Colon (tissue), 2 donors: ENCODE results near the gene DEK.
A peak's percentile ranks its signal among the peaks of the same experiment; 100 is the strongest.
"Not testable (repeated sequence)": the region's sequence is repeated elsewhere in the genome, so short reads cannot be mapped to it uniquely, and the experiment has no call there.

Experiments
- FAIRE-seq: peaks from 2 replicates; lab custom pipeline; 2012; peaks lifted over from hg19 to GRCh38; lab: Jason Lieb, UNC
- donor health status: control.
- donor health status: control.

The DEK gene

GRCh38 chr6:18204691-18205090, 59.6 kb downstream of the DEK start:
- no peak for FAIRE-seq

GRCh38 chr6:18203786-18204185, 60.5 kb downstream of the DEK start:
- FAIRE-seq = no peak

- FAIRE-seq = no peak
Measured at GRCh38 chr6:18192026-18192425, 72.3 kb downstream of the DEK start.

- FAIRE-seq = no peak
Measured at GRCh38 chr6:18189196-18189595, 75.1 kb downstream of the DEK start.

- no peak for FAIRE-seq
Measured at GRCh38 chr6:18187701-18188100, 76.6 kb downstream of the DEK start.

GRCh38 chr6:18186540-18187250, 77.6 kb downstream of the DEK start:
- no peak for FAIRE-seq

DNA sequence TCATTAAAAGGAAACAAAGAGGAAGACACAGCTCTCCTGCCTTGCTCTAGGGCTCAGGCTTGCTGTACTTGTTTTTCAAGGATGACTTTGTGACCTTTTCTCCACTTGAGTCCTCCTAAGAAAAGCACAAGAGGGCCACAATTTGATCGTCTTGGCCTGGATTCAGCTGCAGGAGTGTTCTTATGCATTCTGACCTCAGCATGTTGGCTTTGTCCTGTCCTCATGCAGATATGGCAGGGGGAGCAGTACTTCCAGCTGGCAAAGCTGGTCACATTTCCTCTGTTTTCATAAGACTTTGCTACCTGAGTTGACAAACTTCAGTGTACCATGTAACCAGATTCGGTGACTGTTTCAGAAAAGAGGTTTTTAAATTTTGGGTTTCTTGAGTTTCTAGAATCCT, 78.3 kb downstream of the DEK start:
- no peak for FAIRE-seq

- no peak for FAIRE-seq
Measured at GRCh38 chr6:18185624-18186023, 78.7 kb downstream of the DEK start.

GRCh38 chr6:18183766-18184165, 80.6 kb downstream of the DEK start:
- no peak for FAIRE-seq

- no peak for FAIRE-seq
Measured at GRCh38 chr6:18182568-18182967, 81.8 kb downstream of the DEK start.

GRCh38 chr6:18179770-18180356, 84.5 kb downstream of the DEK start:
- no peak for FAIRE-seq

- peak; percentile 33 for FAIRE-seq
Measured at GRCh38 chr6:18178960-18179615, 85.2 kb downstream of the DEK start.

DNA sequence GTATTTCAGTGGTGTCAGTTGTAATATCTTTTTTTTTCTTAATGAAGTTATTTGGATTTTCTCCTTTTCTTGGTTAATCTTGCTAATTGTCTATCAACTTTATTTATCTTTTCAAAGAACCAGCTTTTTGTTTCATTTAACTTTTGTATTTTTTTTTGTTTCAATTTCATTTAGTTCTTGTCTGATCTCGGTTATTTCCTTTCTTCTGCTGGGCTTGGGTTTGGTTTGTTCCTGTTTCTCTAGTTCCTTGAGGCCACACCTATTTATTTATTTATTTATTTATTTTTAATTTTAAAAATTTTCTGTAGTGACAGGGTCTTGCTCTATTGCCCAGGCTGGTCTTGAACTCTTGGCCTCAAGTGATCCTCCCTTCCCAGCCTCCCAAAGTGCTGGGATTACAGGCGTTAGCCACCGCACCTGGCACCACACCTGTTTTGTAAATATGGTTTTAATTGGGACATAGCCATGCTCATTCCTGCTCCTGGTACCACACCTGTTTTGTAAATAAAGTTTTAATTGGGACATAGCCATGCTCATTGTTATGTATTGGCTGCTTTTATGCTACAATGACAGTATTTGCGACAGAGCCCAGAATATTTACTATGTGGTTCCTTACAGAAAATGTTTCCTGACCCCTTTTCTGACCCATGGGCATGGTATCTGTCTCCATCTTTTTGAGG, 86.9 kb downstream of the DEK start:
- FAIRE-seq = peak; percentile 28

DNA sequence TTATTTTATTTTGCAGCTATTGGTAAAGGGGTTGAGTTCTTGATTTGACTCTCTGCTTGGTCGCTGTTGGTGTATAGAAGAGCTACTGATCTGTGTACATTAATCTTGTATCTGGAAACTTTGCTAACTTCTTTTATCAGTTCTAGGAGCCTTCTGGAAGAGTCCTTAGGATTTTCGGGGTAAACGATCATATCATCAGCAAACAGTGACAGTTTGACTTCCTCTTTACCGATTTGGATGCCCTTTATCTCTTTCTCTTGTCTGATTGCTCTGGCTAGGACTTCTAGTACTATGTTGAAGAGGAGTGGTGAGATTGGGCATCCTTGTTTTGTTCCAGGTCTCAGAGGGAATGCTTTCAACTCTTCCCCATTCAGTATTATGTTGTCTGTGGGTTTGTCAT, 88.1 kb downstream of the DEK start:
- FAIRE-seq = not testable (repeated sequence)
